NCI-H187 (cell line): ENCODE results near the gene GJB4.
"Not testable (repeated sequence)": the region's sequence is repeated elsewhere in the genome, so short reads cannot be mapped to it uniquely, and the experiment has no call there.

Experiments
- DNase-seq, 2 experiments: peaks; one replicate each; lab custom pipeline; 2025; lab: John Stamatoyannopoulos, UW

GJB4 gene

GRCh38 chr1:34746785-34747637 lies 12.5 kb upstream of the GJB4 start:
- DNase-seq, result no peak

- DNase-seq, result no peak
Observed at GRCh38 chr1:34747638-34747941, 11.9 kb upstream of the GJB4 start.

GRCh38 chr1:34749992-34750391 lies 9.5 kb upstream of the GJB4 start:
- no peak for DNase-seq

- no peak for DNase-seq
Observed at GRCh38 chr1:34750610-34751009, 8.9 kb upstream of the GJB4 start.

GRCh38 chr1:34753163-34753562 lies 6.4 kb upstream of the GJB4 start:
- no peak for DNase-seq

- no peak for DNase-seq
Observed at GRCh38 chr1:34754964-34755637, 4.4 kb upstream of the GJB4 start, which contains the start of gene GJB5. GJB5 (plus strand) TSS chr1:34755047; CDS start chr1:34757331, 2,284 bp downstream.

GRCh38 chr1:34755961-34756360 lies 3.6 kb upstream of the GJB4 start:
- DNase-seq, result no peak

- DNase-seq, result no peak
Observed at GRCh38 chr1:34757386-34757785, 2.2 kb upstream of the GJB4 start.

- no peak for DNase-seq
Observed at GRCh38 chr1:34758751-34759150, 789 bp upstream of the GJB4 start.

- no peak for DNase-seq
Observed at GRCh38 chr1:34761176-34761761, 1.7 kb downstream of the GJB4 start.

GRCh38 chr1:34761776-34762307 lies 2.3 kb downstream of the GJB4 start:
- no peak for DNase-seq

GRCh38 chr1:34762474-34763141 lies 3.1 kb downstream of the GJB4 start:
- no peak for DNase-seq

GRCh38 chr1:34763142-34763781 lies 3.7 kb downstream of the GJB4 start:
- DNase-seq, result no peak

GRCh38 chr1:34768856-34769255 lies 9.3 kb downstream of the GJB4 start:
- no peak for DNase-seq

GRCh38 chr1:34770891-34771504 lies 11.5 kb downstream of the GJB4 start:
- DNase-seq, result no peak

- no peak for DNase-seq
Observed at GRCh38 chr1:34771573-34772371, 12.2 kb downstream of the GJB4 start.

GRCh38 chr1:34773114-34773513 lies 13.6 kb downstream of the GJB4 start:
- not testable (repeated sequence) for DNase-seq

GRCh38 chr1:34774957-34775356 lies 15.4 kb downstream of the GJB4 start:
- DNase-seq, result no peak

GRCh38 chr1:34776911-34777310 lies 17.4 kb downstream of the GJB4 start:
- DNase-seq, result no peak

GRCh38 chr1:34777519-34778321 lies 18.2 kb downstream of the GJB4 start:
- DNase-seq, result no peak
